Effector memory CD8-positive, alpha-beta T cell (primary cell): ENCODE results near the gene INTS15.
"Not testable (repeated sequence)": the region's sequence is repeated elsewhere in the genome, so short reads cannot be mapped to it uniquely, and the experiment has no call there.

ENCODE experiments used
- ATAC-seq: fragments of 150-1000 bp; cut with Tn5 transposase; replicated peaks from 2 replicates; pipeline ENCODE4 v1.10.0; 2021; ENCODE audit warnings: mild to moderate bottlenecking, moderate library complexity
- DNase-seq, 3 experiments: peaks; one replicate each; pipeline ENCODE4 v3.0.0; 2021
- H3K27ac Mint-ChIP-seq, 2 donors: one replicate each; pipeline ENCODE4 v1.8.0; 2022; ENCODE audit warnings: mild to moderate bottlenecking in 2 of 2, mixed read lengths in 2 of 2, moderate library complexity in 2 of 2
- H3K27me3 Mint-ChIP-seq, 2 donors: one replicate each; pipeline ENCODE4 v1.8.0; 2022; ENCODE audit warnings: mixed read lengths in 2 of 2
- H3K36me3 Mint-ChIP-seq: one replicate; pipeline ENCODE4 v1.8.0; 2022; ENCODE audit warnings: mild to moderate bottlenecking, moderate library complexity, mixed read lengths; ENCODE audit not compliant: insufficient read depth
- H3K4me1 Mint-ChIP-seq, 2 donors: one replicate each; pipeline ENCODE4 v1.8.0; 2022; ENCODE audit warnings: low read depth in 2 of 2, mixed read lengths in 2 of 2
- H3K4me3 Mint-ChIP-seq, 2 donors: one replicate each; pipeline ENCODE4 v1.8.0; 2022; ENCODE audit warnings: mild to moderate bottlenecking in 2 of 2, mixed read lengths in 2 of 2, moderate library complexity in 2 of 2
- H3K9me3 Mint-ChIP-seq, 2 donors: one replicate each; pipeline ENCODE4 v1.8.0; 2022; ENCODE audit warnings: mixed read lengths in 2 of 2

INTS15 gene

DNA sequence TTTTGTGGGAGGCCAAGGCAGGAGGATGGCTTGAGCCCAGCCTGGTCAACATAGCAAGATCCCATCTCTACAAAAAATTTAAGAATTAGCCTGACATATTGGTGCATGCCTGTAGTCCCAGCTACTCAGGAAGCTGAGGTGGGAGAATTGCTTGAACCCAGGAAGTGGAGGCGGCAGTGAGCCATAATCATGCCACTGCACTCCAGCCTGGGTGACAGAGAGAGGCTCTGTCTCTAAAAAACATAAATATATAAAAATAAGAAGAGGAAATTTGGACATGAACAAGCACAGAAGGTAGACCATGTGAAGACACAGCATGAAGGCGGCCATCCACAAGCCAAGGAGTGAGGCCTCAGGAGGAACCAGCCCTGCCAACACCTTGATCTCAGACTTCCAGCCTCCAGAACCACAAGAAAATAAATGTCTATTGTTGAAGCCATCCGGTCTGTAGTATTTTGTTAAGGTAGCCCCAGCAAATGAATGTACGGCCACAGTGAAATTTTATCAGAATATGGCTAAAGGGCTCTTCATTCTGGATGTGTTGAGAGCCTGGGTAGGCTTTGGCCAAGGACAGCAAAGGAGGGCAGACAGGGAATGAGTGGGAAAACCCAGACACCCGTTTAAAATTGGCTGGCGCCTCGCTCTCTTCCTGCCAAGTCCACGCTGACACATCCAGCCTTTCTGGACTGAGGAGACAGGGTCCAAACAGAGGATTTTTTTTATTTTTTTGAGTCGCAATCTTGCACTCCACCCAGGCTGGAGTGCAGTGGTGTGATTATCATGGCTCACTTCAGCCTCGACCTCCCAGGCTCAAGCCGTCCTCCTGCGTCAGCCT is 25.7 kb upstream of the INTS15 start:
- H3K27ac Mint-ChIP-seq = no peak overlapping the region
- no peak overlapping the region for H3K4me3 Mint-ChIP-seq
- peaks cover 18 to 19% of the 10 kb centered on the region in 2 donors for H3K27me3 Mint-ChIP-seq
- H3K9me3 Mint-ChIP-seq = no peaks in the 10 kb centered on the region
- H3K36me3 Mint-ChIP-seq = no peaks in the 10 kb centered on the region
- ATAC-seq (no peak), DNase-seq (no peak)
- H3K4me1 Mint-ChIP-seq = peaks cover 0 to 1% of the 10 kb centered on the region in 2 donors

DNA sequence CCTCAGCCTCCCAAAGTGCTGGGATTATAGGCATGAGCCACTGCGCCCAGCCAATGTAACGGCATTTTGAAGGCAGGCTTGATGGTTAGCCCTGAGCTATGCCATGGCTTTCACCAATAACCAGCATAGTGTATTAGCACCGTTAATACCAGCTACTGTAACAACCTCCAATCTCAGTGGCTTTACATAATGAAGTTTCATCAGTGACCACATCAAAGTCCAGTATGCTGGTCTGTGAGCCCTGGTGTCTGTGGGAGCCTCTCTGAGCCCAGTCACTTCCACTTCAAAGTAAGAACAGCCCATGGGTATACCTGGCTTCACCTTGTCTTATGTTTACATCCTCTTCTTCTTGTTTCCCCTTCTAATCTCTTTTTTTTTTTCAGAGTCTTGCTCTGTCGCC is 24.2 kb upstream of the INTS15 start:
- Mint-ChIP-seq H3K36me3 (no peaks in the 10 kb centered on the region), H3K4me1 (peaks cover 0 to 1% of the 10 kb centered on the region in 2 donors), H3K27me3 (peaks cover 9 to 13% of the 10 kb centered on the region in 2 donors), H3K4me3 (no peak overlapping the region), H3K9me3 (no peaks in the 10 kb centered on the region), H3K27ac (peak overlapping the region in 1 of 2 donors; percentile 62)
- ATAC-seq (no peak), DNase-seq (no peak)

DNA sequence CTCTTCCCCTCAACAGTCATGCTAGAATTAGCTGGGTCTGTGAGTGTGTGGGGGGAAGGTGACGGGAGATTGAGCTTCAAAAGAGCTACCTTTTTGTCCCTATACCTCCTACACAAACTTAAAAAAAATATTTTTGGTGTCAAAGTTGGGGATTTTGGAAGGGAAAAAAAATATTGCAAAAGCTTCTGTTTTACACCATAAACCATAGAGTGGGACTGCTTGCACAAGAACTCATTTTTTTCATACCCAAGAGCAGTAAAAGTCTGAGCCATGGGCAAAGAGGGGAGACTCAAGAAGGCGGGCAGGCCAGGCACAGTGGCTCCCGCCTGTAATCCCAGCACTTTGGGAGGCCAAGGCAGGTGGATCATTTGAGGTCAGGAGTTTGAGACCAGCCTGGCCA is 21.9 kb upstream of the INTS15 start:
- H3K9me3 Mint-ChIP-seq = no peaks in the 10 kb centered on the region
- DNase-seq = no peak
- H3K4me3 Mint-ChIP-seq = no peak overlapping the region
- H3K27me3 Mint-ChIP-seq = peaks cover 14 to 21% of the 10 kb centered on the region in 2 donors
- no peaks in the 10 kb centered on the region for H3K36me3 Mint-ChIP-seq
- no peak overlapping the region for H3K27ac Mint-ChIP-seq
- peaks cover 0 to 1% of the 10 kb centered on the region in 2 donors for H3K4me1 Mint-ChIP-seq
- ATAC-seq = no peak

DNA sequence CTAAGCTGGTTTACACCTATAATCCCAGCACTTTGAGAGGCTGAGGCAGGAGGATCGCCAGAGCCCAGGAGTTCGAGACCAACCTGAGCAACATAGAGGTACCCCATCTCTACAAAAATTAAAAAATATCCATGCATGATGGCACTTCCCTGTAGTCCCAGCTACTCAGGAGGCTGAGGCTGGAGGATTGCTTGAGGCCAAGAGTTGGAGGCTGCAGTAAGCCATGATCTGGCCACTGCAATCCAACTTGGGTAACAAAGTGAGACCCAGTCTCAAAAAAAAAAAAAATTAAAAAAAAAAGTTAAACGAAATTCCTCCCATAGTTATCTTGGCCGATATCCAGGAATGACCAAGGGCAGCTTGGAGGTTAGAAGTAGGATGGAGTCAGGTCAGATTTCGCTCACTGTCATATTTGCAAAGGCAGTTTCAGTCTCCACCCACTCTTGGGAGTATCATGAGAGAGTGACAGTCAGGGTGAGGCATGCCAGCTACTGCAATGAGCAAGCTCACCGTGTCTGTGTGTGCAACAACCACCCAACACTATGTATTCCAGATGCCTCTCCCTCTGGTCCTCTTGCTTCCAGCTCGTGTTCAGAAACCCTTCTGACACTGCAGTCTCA is 18.6 kb upstream of the INTS15 start:
- H3K36me3 Mint-ChIP-seq = no peaks in the 10 kb centered on the region
- H3K9me3 Mint-ChIP-seq = no peaks in the 10 kb centered on the region
- peaks cover 14 to 23% of the 10 kb centered on the region in 2 donors for H3K27me3 Mint-ChIP-seq
- DNase-seq (no peak), ATAC-seq (no peak)
- no peak overlapping the region for H3K27ac Mint-ChIP-seq
- H3K4me3 Mint-ChIP-seq = no peak overlapping the region
- peaks cover 0 to under 1% of the 10 kb centered on the region in 2 donors for H3K4me1 Mint-ChIP-seq

DNA sequence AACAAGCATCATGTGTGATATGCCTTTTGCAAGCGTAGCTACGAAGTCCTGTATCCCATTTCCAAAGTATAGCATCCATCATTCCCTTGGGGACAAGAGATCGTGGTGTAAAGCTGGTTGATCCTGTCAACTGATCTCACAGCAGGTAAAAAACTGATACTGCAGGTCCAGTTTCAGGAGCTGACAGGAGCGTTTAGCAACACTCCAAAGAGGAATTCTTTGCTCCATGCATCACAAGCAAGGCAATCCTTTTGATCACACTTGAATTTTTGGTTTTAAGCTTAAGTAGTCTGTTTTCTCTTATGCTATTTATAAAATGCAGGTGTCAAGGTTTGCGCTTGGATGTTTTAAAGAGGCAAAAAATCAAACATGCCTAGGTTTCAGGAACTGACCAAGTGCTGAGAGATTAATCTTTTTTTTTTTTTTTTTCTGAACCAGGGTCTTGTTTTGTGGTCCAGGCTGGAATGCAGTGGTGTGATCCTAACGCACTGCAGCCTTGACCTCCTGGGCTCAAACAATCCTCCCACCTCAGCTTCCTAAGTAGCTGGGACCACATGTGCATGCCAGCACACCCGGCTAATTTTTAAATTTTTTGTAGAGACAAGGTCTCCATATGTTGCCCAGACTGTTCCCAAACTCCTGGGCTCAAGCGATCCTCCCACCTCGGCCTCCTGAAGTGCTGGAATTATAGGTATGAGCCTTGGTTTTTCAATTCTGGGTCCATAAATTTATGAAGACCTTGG is 14.4 kb upstream of the INTS15 start:
- peaks cover 5 to 13% of the 10 kb centered on the region in 2 donors for H3K4me1 Mint-ChIP-seq
- no peaks in the 10 kb centered on the region for H3K9me3 Mint-ChIP-seq
- peaks cover 6 to 10% of the 10 kb centered on the region in 2 donors for H3K27me3 Mint-ChIP-seq
- peaks cover 11% of the 10 kb centered on the region for H3K36me3 Mint-ChIP-seq
- H3K27ac Mint-ChIP-seq = no peak overlapping the region
- no peak overlapping the region for H3K4me3 Mint-ChIP-seq
- ATAC-seq (no peak), DNase-seq (no peak)

DNA sequence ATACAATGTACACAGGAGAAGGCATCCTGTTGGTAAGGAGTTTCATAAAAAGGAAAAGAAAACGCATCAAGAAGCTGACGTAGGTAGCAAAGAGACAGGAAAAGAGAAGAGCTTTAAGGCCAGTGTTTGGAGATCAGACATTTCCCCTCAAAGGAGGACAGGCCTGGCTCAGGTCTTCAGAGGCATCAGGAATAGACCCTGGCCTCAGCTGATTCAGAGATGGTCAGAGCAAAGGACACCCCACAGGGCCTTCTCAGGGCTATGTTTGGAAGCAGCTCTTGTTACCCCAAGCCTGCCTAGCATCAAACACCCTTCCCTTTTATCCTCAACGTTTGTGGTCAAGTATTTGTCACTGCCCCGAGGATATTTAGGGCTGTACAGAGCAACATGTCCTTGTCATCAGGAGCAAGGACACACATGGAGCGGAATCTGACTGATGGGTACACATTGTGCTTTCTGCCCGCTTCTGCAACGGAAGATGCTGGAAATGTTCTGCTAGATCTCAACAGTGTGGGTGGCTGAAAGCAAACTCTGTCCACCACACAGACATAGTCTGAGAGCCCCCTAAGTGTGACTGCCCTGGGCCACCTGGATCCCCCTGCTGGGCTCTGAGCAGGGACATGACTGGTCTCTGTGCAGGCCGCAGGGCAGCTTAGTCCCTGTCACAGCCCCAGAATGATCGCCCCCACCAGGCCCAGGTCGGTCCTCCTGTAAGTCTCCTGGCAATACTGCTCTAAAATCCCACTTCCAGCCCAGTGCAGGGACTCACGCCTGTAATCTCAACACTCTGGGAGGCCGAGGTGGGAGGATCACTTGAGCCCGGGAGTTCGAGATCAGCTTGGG is 13.6 kb upstream of the INTS15 start:
- ATAC-seq (no peak), DNase-seq (no peak)
- Mint-ChIP-seq H3K4me1 (peaks cover 5 to 13% of the 10 kb centered on the region in 2 donors), H3K27me3 (peaks cover 6 to 10% of the 10 kb centered on the region in 2 donors), H3K36me3 (peaks cover 16% of the 10 kb centered on the region), H3K4me3 (peak overlapping the region; percentile 86 to 87), H3K27ac (peak overlapping the region; percentile 38 to 96), H3K9me3 (no peaks in the 10 kb centered on the region)

DNA sequence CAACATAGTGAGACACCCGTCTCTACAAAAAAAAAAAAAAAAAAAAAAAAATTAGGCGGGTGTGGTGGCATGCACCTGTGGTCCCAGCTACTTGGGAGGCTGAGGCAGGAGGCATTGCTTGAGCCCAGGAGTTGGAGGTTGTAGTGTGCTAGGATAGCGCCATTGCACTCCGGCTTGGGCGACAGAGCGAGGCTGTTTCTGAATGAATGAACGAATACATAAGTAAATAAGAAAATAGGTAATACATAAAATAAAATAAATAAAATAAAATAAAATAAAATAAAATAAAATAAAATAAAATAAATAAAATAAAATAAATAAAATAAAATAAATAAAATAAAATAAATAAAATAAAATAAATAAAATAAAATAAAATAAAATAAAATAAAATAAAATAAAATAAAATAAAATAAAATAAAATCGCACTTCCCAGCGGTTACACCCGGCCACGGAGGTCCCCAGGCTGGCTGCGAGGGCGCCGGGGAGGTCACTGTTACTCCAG is 12.9 kb upstream of the INTS15 start:
- H3K9me3 Mint-ChIP-seq, DNase-seq, ATAC-seq: not testable (repeated sequence)
- Mint-ChIP-seq H3K4me3 (peak overlapping the region; percentile 86 to 87), H3K4me1 (peaks cover 5 to 13% of the 10 kb centered on the region in 2 donors), H3K27ac (peak overlapping the region; percentile 92 to 96), H3K27me3 (peaks cover 6 to 10% of the 10 kb centered on the region in 2 donors), H3K36me3 (peaks cover 22% of the 10 kb centered on the region)

DNA sequence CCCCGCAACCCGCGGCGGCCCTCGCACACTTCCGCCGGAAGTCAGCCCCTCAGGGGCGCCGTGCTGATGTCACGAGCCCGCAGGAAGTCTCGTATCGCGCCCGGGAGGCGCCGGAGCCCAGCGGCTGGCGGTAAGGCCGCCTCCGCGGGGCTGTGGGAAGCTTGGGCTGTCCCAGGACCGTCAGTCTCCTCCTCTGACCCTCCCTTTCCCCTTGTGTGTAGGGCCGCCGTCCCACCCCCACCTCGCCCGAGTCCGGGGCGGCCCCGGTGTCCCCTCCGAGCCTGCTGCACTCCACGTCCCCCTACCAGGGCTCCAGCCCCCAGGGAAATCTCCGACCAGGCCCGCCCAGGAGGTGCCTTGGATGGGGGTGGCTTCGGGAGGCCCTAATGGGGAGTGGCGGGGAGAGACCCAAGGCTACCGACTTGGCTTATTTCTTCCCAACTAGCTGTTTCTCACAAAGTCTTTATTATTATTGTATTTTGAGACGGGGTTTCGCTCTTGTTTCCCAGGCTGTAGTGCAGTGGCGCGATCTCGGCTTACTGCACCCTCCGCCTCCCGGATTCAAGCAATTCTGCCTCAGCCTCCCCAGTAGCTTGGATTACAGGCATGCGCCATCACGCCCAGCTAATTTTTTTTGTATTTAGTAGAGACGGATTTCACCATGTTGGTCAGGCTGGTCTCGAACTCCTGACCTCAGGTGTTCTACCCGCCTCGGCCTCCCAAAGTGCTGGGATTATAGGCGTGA is 12.3 kb upstream of the INTS15 start, which contains the start of gene ZDHHC4:
TSS of gene ZDHHC4 (plus strand) at position 86 of the 745 bp plus-strand sequence. CDS start 3,108 bp downstream, outside the sequence.
- Mint-ChIP-seq H3K27me3 (peaks cover 4 to 5% of the 10 kb centered on the region in 2 donors), H3K9me3 (no peaks in the 10 kb centered on the region), H3K36me3 (peaks cover 22% of the 10 kb centered on the region), H3K27ac (peak within 1 kb of the TSS; percentile 92 to 96), H3K4me3 (peak within 1 kb of the TSS; percentile 86 to 87), H3K4me1 (peaks cover 5 to 13% of the 10 kb centered on the region in 2 donors)
- ATAC-seq (peak; percentile 97), DNase-seq (peak; percentile 81 to 84 (median 83))

DNA sequence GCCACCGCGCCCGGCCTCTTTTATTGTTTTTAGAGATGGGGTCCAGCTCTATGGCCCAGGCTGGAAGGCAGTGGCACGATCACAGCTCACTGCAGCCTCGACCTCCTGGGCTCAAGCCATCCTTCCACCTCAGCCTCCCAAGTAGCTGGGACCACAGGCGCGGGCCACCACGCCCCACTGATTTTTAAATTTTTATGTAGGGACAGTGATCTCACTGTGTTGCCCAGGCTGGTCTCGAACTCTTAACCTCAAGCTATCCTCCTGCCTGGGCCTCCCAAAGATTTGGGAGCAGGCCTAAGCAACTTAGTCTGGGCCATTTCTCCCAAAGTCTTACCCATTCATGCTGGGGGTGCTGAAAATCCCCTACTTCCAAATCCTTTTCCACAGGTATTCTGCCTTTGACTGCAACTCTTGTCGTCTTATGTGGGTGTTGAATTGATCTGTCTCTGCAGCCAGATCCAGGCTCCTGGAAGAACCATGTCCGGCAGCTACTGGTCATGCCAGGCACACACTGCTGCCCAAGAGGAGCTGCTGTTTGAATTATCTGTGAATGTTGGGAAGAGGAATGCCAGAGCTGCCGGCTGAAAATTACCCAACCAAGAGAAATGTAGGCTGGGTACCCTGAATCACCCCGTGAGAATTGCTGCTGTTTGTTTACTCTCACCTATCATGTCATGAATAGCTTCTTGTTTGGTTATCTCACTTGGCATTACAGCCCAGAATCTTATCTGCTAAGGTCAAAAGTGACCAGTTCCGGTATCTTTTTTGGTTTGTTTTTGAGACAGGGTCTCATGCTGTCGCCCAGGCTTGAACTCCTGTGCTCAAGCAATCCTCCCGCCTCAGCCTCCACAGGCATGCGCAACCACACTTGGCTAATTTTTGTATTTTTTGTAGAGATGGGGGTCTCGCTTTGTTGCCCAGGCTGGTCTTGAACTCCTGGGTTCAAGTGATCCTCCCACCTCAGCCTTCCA is 11.4 kb upstream of the INTS15 start:
- H3K4me1 Mint-ChIP-seq = peaks cover 5 to 13% of the 10 kb centered on the region in 2 donors
- H3K4me3 Mint-ChIP-seq = peak overlapping the region; percentile 86 to 87
- H3K36me3 Mint-ChIP-seq = peaks cover 25% of the 10 kb centered on the region
- H3K27ac Mint-ChIP-seq = peak overlapping the region; percentile 92 to 96
- DNase-seq (no peak), ATAC-seq (no peak)
- no peaks in the 10 kb centered on the region for H3K27me3 Mint-ChIP-seq
- no peaks in the 10 kb centered on the region for H3K9me3 Mint-ChIP-seq

DNA sequence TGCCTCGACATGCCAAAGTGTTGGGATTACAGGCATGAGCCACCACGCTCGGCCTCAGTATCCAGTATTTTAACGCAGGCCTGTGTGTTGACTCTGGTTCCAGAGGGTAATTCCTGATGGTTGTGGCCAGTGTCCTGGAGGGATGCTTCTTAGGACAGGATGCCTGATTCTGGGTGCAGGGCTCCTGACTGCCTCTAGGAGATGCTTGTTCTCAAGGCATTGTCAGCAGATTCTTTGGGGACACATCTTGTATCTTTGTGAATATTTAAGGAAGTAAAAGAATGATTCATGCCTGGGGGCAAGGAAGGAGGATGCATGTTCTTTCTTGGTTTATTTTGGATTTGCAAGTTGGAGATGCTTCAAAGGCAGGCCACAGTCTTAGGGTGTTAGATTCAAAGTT is 10.4 kb upstream of the INTS15 start:
- Mint-ChIP-seq H3K27me3 (no peaks in the 10 kb centered on the region), H3K4me3 (no peak overlapping the region), H3K27ac (peak overlapping the region; percentile 92 to 96), H3K9me3 (no peaks in the 10 kb centered on the region), H3K36me3 (peaks cover 28% of the 10 kb centered on the region), H3K4me1 (peaks cover 5 to 13% of the 10 kb centered on the region in 2 donors)
- DNase-seq (no peak), ATAC-seq (no peak)

DNA sequence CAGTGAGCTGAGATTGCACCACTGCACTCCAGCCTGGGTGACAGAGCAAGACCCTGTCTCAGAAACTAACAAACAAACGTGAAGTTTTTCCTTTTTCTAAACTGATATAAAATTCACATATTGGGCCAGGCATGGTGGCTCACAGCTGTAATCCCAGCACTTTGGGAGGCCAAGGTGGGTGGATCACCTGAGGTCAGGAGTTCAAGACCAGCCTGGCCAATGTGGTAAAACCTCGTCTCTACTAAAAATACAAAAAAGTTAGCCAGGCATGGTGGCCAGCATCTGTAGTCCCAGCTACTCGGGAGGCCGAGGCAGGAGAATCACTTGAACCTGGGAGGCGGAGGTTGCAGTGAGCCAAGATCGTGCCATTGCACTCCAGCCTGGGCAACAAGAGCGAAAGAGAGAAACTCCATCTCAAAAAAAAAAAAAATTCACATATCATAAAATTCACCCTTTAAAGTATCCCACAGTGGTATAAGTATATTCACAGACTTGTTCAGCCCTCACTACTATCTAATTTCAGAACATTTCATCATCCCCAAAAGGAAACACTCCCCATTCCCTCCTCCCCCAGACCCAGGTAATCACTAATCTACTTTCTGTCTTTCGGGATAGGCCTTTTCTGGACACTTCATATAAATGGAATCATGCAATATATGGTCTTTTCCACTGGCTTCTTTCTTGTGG is 3.9 kb upstream of the INTS15 start:
- H3K4me1 Mint-ChIP-seq, H3K9me3 Mint-ChIP-seq, H3K27me3 Mint-ChIP-seq, H3K27ac Mint-ChIP-seq, ATAC-seq, H3K4me3 Mint-ChIP-seq, DNase-seq: not testable (repeated sequence)
- H3K36me3 Mint-ChIP-seq = peaks cover 34% of the 10 kb centered on the region
